Upper lobe of left lung (tissue), 6 donors: ENCODE measurements around the gene VLDLR. TPM values are rescaled to one million over a fixed set of nuclear protein-coding genes. Genes with fewer than 3 reads are reported as not detected.

Source experiments
- ATAC-seq, 2 donors: fragments of 200-7000 bp; cut with Tn5 transposase; one replicate each; pipeline ENCODE4 v1.9.1; 2022; ENCODE audit warnings: mild to moderate bottlenecking in 2 of 2, moderate library complexity in 2 of 2; ENCODE audit not compliant: low FRiP score in 2 of 2
- DNase-seq, 2 donors: peaks; one replicate each; pipeline ENCODE4 v3.0.0-alpha.2; 2019 to 2020
- H3K27ac ChIP-seq, 4 donors: fragments of 200-600 bp; sonication (generic); one replicate each; pipeline ENCODE4 v1.5.1; 2016 to 2019
- H3K27me3 ChIP-seq, 4 donors: fragments of 200-600 bp; sonication (generic); one replicate each; pipeline ENCODE4 v1.5.1; 2017 to 2019
- H3K36me3 ChIP-seq, 4 donors: fragments of 200-600 bp; sonication (generic); one replicate each; pipeline ENCODE4 v1.5.1; 2016 to 2019
- H3K4me1 ChIP-seq, 4 donors: fragments of 200-600 bp; sonication (generic); one replicate each; pipeline ENCODE4 v1.5.1; 2018 to 2019
- H3K4me3 ChIP-seq, 4 donors: fragments of 200-600 bp; sonication (generic); one replicate each; pipeline ENCODE4 v1.5.1; 2017 to 2019; ENCODE audit warnings: mild to moderate bottlenecking in 2 of 4, moderate library complexity in 1 of 4
- H3K9me3 ChIP-seq, 4 donors: fragments of 200-600 bp; sonication (generic); one replicate each; pipeline ENCODE4 v1.5.1; 2018 to 2019
- EP300 ChIP-seq, 4 donors: sonication (generic); formaldehyde crosslinking; IDR thresholded peaks; one replicate each; pipeline ENCODE4 v1.5.1; 2017; ENCODE audit warnings: antibody characterized with exemption in 4 of 4, control low read depth in 2 of 4
- POLR2A ChIP-seq, 4 donors: fragments of 450-650 bp; IDR thresholded peaks; one replicate each; pipeline ENCODE4 v1.5.1; 2016 to 2017; ENCODE audit warnings: antibody characterized with exemption in 4 of 4, mild to moderate bottlenecking in 2 of 4
- POLR2AphosphoS5 ChIP-seq, 2 donors: sonication (generic); formaldehyde crosslinking; IDR thresholded peaks; one replicate each; pipeline ENCODE4 v1.5.1; 2017; ENCODE audit warnings: antibody characterized with exemption in 2 of 2
- WGBS, 2 donors: methylation state at CpG; one replicate each; pipeline ENCODE4 v1.1.5; 2017 to 2018; 5-methylcytosine and 5-hydroxymethylcytosine counted together
- total RNA-seq, 6 donors: library from RNA; depleted of rRNA in 4 of 6; stranded (reverse); fragments of >200 nt in 4 of 6; gene quantifications; one replicate each; pipeline versions ENCODE4 v1.1.0 to v1.2.1, GENCODE V29; 2016 to 2021
- TF ChIP-seq, protein P1 (sequence below), 6 experiments: fragments of 450-650 bp in 4 of 6; fragments of 200-600 bp in 2 of 6; sonication (generic) in 2 of 6; IDR thresholded peaks; one replicate each; pipeline ENCODE4 v1.5.1; 2016 to 2019; ENCODE audit warnings: antibody characterized with exemption in 6 of 6
- donor health status: DM: no; HTN: no; CAD: no; lungs with moderate emphysema.
- donor health status: DM: no; HTN: yes; CAD: no; lungs with severe emphysema.

Gene VLDLR
- total RNA-seq, 6 donors from 2014 or later = 3.1 to 25.3 (median 11.9) TPM

DNA sequence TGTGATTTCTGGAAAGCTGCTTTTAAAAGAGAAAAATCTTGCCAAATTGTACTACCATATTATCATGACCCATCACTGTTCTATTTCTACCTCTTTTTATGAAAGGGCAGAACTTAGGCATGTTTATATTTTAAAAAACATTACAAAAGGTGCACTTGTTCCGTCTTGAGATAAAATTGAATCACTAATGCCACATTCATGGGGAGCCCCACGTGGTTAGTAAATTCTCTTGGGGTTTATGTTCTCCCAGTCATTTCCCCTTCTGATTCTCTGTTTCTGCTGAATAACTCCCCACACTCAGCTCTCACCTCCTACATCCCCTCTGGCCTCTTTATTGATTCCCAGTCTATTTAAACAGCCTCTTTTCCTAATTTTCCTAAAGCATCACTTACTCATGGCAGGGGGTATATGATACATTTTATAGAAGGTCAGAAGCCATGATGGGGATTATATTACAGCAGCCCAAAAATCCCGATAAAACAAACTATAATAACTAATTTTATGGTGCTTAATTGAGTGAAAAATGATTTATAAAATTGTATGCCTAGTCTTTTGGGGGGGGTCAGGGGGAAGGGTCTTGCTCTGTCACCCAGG, 19.7 kb upstream of the VLDLR start:
- DNase-seq (no peak), ATAC-seq (no peak)
- no peak overlapping the region for H3K4me3 ChIP-seq
- no peak overlapping the region for H3K27ac ChIP-seq
- 72 to 75% methylated on average over 3 of the region's 3 CpGs for WGBS, 2 donors
- no peak for TF ChIP-seq EP300 (IDR thresholded peaks at IDR 0.05)
- TF ChIP-seq POLR2A (IDR thresholded peaks at IDR 0.05) = no peak
- TF ChIP-seq, protein P1, sequence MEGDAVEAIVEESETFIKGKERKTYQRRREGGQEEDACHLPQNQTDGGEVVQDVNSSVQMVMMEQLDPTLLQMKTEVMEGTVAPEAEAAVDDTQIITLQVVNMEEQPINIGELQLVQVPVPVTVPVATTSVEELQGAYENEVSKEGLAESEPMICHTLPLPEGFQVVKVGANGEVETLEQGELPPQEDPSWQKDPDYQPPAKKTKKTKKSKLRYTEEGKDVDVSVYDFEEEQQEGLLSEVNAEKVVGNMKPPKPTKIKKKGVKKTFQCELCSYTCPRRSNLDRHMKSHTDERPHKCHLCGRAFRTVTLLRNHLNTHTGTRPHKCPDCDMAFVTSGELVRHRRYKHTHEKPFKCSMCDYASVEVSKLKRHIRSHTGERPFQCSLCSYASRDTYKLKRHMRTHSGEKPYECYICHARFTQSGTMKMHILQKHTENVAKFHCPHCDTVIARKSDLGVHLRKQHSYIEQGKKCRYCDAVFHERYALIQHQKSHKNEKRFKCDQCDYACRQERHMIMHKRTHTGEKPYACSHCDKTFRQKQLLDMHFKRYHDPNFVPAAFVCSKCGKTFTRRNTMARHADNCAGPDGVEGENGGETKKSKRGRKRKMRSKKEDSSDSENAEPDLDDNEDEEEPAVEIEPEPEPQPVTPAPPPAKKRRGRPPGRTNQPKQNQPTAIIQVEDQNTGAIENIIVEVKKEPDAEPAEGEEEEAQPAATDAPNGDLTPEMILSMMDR (IDR thresholded peaks at IDR 0.05) = no peak
- peaks cover 0 to 3% (median 0%) of the 10 kb centered on the region in 4 donors for H3K4me1 ChIP-seq
- H3K27me3 ChIP-seq = no peaks in the 10 kb centered on the region
- H3K9me3 ChIP-seq = no peaks in the 10 kb centered on the region
- H3K36me3 ChIP-seq = no peaks in the 10 kb centered on the region

DNA sequence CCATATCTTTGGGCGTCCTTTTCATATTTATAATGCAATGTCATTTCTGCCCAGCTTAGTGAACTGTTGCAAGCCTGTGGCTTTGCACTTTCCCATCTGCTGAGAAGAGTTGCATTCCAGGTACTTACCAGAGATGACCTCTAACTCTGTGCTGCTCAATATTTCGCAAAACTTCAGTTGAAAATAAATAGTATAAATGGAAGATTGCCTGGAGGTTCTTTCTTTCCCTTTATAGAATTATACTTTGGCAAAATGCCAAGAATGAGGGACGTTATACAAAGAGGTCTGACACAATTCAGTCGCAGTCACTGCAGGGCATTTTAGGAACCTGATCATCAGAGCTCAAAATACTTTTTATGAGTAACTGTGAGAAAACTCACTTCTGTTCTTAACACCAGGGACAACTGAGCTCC, 18.9 kb upstream of the VLDLR start:
- H3K27me3 ChIP-seq = no peaks in the 10 kb centered on the region
- WGBS, 2 donors = 9 to 12% methylated on average over 4 of the region's 4 CpGs
- TF ChIP-seq, protein P1 (IDR thresholded peaks at IDR 0.05) = no peak
- TF ChIP-seq EP300 (IDR thresholded peaks at IDR 0.05) (no peak), POLR2A (IDR thresholded peaks at IDR 0.05) (no peak), POLR2AphosphoS5 (IDR thresholded peaks at IDR 0.05) (no peak)
- DNase-seq = no peak
- peaks cover 0 to 3% (median 0%) of the 10 kb centered on the region in 4 donors for H3K4me1 ChIP-seq
- H3K4me3 ChIP-seq = no peak overlapping the region
- no peaks in the 10 kb centered on the region for H3K9me3 ChIP-seq
- H3K27ac ChIP-seq = no peak overlapping the region
- ATAC-seq = no peak
- H3K36me3 ChIP-seq = no peaks in the 10 kb centered on the region

DNA sequence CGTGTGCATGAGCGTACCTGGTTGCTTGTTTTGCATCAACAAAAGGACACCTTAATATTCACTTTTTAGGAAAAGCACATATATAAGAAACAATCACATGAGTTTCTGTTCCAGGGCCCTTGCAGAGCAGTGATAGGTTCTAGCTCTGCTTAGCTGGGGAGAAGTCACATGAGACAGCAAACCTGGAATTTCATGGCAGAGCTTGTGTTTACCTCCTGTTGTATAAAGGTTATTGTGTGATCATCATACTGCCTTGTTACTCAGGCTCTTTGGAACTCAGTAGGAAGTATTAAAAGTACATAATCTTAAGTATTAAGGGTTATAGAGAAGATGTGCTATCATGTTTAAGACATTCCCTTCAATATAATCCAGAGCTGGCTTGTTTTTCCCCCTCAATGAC, 18.0 kb upstream of the VLDLR start:
- Histone ChIP-seq H3K36me3 (no peaks in the 10 kb centered on the region), H3K4me1 (peaks cover 0 to 3% (median 0%) of the 10 kb centered on the region in 4 donors), H3K27ac (no peak overlapping the region), H3K9me3 (no peaks in the 10 kb centered on the region), H3K4me3 (no peak overlapping the region), H3K27me3 (no peaks in the 10 kb centered on the region)
- ATAC-seq = no peak
- no peak for TF ChIP-seq POLR2AphosphoS5 (IDR thresholded peaks at IDR 0.05)
- TF ChIP-seq, protein P1 (IDR thresholded peaks at IDR 0.05) = no peak
- TF ChIP-seq EP300 (IDR thresholded peaks at IDR 0.05) = no peak
- TF ChIP-seq POLR2A (IDR thresholded peaks at IDR 0.05) = no peak
- WGBS, 2 donors = 89 to 95% methylated on average over 2 of the region's 2 CpGs
- no peak for DNase-seq

DNA sequence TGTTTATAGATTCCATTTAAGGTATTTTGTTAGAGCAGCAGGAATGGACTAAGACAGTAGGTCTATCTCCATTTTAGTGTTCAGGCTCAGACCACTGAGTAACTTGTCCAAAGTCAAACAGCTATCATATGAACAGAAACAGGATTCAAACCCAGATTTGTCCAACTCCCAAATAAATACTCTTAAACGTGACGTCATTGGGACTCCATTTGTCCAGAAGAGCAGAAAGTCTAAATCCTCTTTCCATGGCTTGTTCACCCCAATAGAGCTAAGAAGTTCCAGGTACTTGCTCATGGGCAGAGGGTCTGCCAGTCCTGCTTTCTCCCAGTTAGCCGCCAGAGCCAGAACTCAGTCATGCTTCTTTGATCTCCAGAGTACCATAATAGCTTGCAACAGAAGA, 16.3 kb upstream of the VLDLR start:
- TF ChIP-seq POLR2A (IDR thresholded peaks at IDR 0.05) (no peak), EP300 (IDR thresholded peaks at IDR 0.05) (no peak), POLR2AphosphoS5 (IDR thresholded peaks at IDR 0.05) (no peak)
- TF ChIP-seq, protein P1 (IDR thresholded peaks at IDR 0.05) = no peak
- no peak overlapping the region for H3K4me3 ChIP-seq
- no peaks in the 10 kb centered on the region for H3K36me3 ChIP-seq
- DNase-seq = no peak
- peaks cover 0 to 3% (median 0%) of the 10 kb centered on the region in 4 donors for H3K4me1 ChIP-seq
- H3K9me3 ChIP-seq = no peaks in the 10 kb centered on the region
- WGBS, 2 donors = 94 to 96% methylated on average over 3 of the region's 3 CpGs
- no peak for ATAC-seq
- H3K27ac ChIP-seq = no peak overlapping the region
- no peaks in the 10 kb centered on the region for H3K27me3 ChIP-seq

DNA sequence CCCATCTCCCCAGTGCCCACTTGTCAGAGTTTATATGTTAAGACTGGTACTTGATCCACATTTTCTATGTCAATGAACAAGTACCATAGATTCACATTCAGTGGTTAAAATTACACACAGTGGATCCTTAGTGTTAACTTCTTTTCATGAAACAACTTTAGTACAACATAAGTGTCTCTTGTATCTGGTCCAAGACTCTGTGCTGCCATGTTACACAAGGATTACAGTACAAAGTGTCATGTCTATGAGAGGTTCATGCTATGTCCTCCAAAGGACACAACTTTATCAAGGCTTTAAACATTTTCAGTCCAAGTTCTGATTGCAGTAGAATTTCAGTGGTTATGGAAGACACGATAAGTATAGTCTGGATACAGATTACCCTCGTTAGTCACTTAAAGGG, 13.3 kb upstream of the VLDLR start:
- Histone ChIP-seq H3K36me3 (no peaks in the 10 kb centered on the region), H3K4me3 (no peak overlapping the region), H3K4me1 (peaks cover 0 to 7% (median 0%) of the 10 kb centered on the region in 4 donors), H3K9me3 (no peaks in the 10 kb centered on the region), H3K27me3 (no peaks in the 10 kb centered on the region), H3K27ac (no peak overlapping the region)
- 81 to 92% methylated on average over 2 of the region's 2 CpGs for WGBS, 2 donors
- DNase-seq (no peak), ATAC-seq (no peak)
- TF ChIP-seq, protein P1 (IDR thresholded peaks at IDR 0.05) = no peak
- TF ChIP-seq POLR2A (IDR thresholded peaks at IDR 0.05) = no peak
- no peak for TF ChIP-seq POLR2AphosphoS5 (IDR thresholded peaks at IDR 0.05)
